GM23248 (cell line): ENCODE data around the gene TOP1. TPM values are rescaled to one million over a fixed set of nuclear protein-coding genes. Genes with fewer than 3 reads are reported as not detected.
"Not testable (repeated sequence)": the region's sequence is repeated elsewhere in the genome, so short reads cannot be mapped to it uniquely, and the experiment has no call there.

Source experiments
- DNase-seq: peaks from one replicate; pipeline ENCODE4 v3.0.0-alpha.2; 2015
- H2AFZ ChIP-seq: fragments of 200-600 bp; sonication (generic); 2 replicates; pipeline ENCODE4 v1.6.1; 2016; ENCODE audit warnings: antibody characterized with exemption
- H3F3A ChIP-seq: fragments of 200-600 bp; sonication (generic); 2 replicates; pipeline ENCODE4 v1.6.1; 2016; ENCODE audit warnings: mild to moderate bottlenecking, antibody characterized with exemption, mixed run types; ENCODE audit not compliant: insufficient read depth
- H3K27ac ChIP-seq: fragments of 200-600 bp; sonication (generic); 2 replicates; pipeline ENCODE4 v1.5.1; 2016; ENCODE audit warnings: mild to moderate bottlenecking
- H3K27me3 ChIP-seq: fragments of 200-600 bp; sonication (generic); replicated peaks from 2 replicates; pipeline ENCODE4 v1.6.1; 2016; ENCODE audit warnings: mild to moderate bottlenecking; ENCODE audit not compliant: insufficient read depth
- H3K36me3 ChIP-seq: fragments of 200-600 bp; sonication (generic); 2 replicates; pipeline ENCODE4 v1.6.1; 2016; ENCODE audit warnings: low read depth, mild to moderate bottlenecking
- H3K4me1 ChIP-seq: fragments of 200-600 bp; sonication (generic); 2 replicates; pipeline ENCODE4 v1.6.1; 2016; ENCODE audit warnings: mild to moderate bottlenecking; ENCODE audit not compliant: insufficient read depth
- H3K4me2 ChIP-seq: fragments of 200-600 bp; sonication (generic); one replicate; pipeline ENCODE4 v1.6.1; 2016; ENCODE audit warnings: mild to moderate bottlenecking; ENCODE audit not compliant: unreplicated experiment
- H3K4me3 ChIP-seq: fragments of 200-600 bp; sonication (generic); 2 replicates; pipeline ENCODE4 v1.5.1; 2016; ENCODE audit warnings: mild to moderate bottlenecking
- H3K79me2 ChIP-seq: fragments of 200-600 bp; sonication (generic); 2 replicates; pipeline ENCODE4 v1.6.1; 2016; ENCODE audit warnings: mild to moderate bottlenecking; ENCODE audit not compliant: insufficient read depth
- H3K9ac ChIP-seq: fragments of 200-600 bp; sonication (generic); 2 replicates; pipeline ENCODE4 v1.6.1; 2016; ENCODE audit warnings: mild to moderate bottlenecking
- H3K9me2 ChIP-seq: fragments of 200-600 bp; sonication (generic); 2 replicates; pipeline ENCODE4 v1.6.1; 2016; ENCODE audit warnings: mixed run types, mild to moderate bottlenecking, moderate library complexity; ENCODE audit not compliant: insufficient read depth
- H3K9me3 ChIP-seq: fragments of 200-600 bp; sonication (generic); one replicate; pipeline ENCODE4 v1.6.1; 2017; ENCODE audit warnings: low read depth
- H4K20me1 ChIP-seq: fragments of 200-600 bp; sonication (generic); 2 replicates; pipeline ENCODE4 v1.6.0; 2016; ENCODE audit not compliant: insufficient read depth
- EZH2 ChIP-seq: fragments of 200-600 bp; sonication (generic); IDR thresholded peaks from 2 replicates; pipeline ENCODE4 v1.6.1; 2018; ENCODE audit warnings: antibody characterized with exemption, mild to moderate bottlenecking; ENCODE audit not compliant: insufficient read depth, poor library complexity, severe bottlenecking
- EZH2phosphoT487 ChIP-seq: fragments of 200-600 bp; sonication (generic); IDR thresholded peaks from 2 replicates; pipeline ENCODE4 v1.6.1; 2018; ENCODE audit warnings: antibody characterized with exemption, moderate library complexity, mild to moderate bottlenecking, low read depth; ENCODE audit not compliant: insufficient read depth
- WGBS, 2 experiments: methylation state at CpG; one replicate each; pipeline ENCODE4 v1.1.6; 2015 to 2017; ENCODE audit warnings: low lambda C conversion rate in 2 of 2, low coverage in 1 of 2; ENCODE audit errors: missing lambda C conversion rate in 2 of 2; 5-methylcytosine and 5-hydroxymethylcytosine counted together
- in situ Hi-C: fragments of 300-500 bp; cut with MboI; formaldehyde crosslinking; loops from 2 replicates; pipeline ENCODE4 v1.15.0; 2020
- polyA plus RNA-seq: library from polyadenylated mRNA; unstranded; fragments of >200 nt; fragmentation: Nextera tagmentation; extraction: Ambion mirVana; gene quantifications from 2 replicates; pipeline ENCODE4 v1.2.1, GENCODE V29; 2016
- total RNA-seq: library from RNA; depleted of rRNA; stranded (reverse); fragments of >200 nt; shearing (Covaris generic); gene quantifications from 2 replicates; pipeline ENCODE4 v1.2.3, GENCODE V29; 2014

TOP1 gene
- total and polyA plus RNA-seq, 2 experiments from 2014 or later: 9.0 to 17.9 TPM

DNA sequence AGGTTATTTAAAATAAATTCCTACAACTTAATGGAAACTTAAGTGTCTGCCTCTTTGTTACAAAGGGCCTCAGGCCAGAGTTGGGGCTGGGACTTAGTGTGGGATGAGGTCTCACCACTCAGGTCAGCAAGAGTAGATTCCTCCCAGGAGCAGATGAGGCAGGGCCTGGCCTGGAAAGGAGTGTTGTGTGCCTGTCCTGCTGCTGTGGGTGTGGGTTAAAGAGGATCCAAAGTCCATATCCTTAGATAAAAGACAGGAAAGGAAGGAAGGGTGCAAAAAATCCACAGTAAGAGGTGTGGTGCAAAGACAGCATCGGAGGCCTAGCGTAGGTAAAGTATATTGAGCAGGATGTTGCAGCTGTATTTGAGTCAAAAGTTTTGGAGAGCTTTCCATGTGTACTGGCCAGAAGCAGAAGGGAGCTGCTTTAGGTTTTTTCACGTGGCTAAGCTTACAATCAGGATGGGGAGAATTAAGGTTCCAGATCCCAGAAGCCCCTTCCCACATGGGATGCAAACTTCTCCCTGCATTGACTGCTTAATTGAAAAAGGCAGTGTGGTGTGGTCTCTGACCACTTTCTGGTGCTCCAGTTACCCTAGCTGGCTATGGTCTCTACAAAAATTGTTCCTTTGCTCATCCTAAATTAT, 96.0 kb downstream of the TOP1 start:
- Histone ChIP-seq H3K9me3 (no peaks in the 10 kb centered on the region), H4K20me1 (no peaks in the 10 kb centered on the region), H2AFZ (no peak overlapping the region), H3K4me3 (no peak overlapping the region), H3K4me2 (no peak overlapping the region), H3K4me1 (no peaks in the 10 kb centered on the region), H3K79me2 (no peaks in the 10 kb centered on the region), H3K9ac (no peak overlapping the region), H3K27me3 (no peaks in the 10 kb centered on the region), H3K27ac (no peak overlapping the region), H3K36me3 (peaks cover 53% of the 10 kb centered on the region), H3K9me2 (no peaks in the 10 kb centered on the region), H3F3A (no peaks in the 10 kb centered on the region)
- in situ Hi-C loops: no loop called here
- WGBS, 2 experiments: 84 to 91% methylated on average over 3 of the region's 3 CpGs
- no peak for DNase-seq
- TF ChIP-seq EZH2phosphoT487 (no peak), EZH2 (no peak)

DNA sequence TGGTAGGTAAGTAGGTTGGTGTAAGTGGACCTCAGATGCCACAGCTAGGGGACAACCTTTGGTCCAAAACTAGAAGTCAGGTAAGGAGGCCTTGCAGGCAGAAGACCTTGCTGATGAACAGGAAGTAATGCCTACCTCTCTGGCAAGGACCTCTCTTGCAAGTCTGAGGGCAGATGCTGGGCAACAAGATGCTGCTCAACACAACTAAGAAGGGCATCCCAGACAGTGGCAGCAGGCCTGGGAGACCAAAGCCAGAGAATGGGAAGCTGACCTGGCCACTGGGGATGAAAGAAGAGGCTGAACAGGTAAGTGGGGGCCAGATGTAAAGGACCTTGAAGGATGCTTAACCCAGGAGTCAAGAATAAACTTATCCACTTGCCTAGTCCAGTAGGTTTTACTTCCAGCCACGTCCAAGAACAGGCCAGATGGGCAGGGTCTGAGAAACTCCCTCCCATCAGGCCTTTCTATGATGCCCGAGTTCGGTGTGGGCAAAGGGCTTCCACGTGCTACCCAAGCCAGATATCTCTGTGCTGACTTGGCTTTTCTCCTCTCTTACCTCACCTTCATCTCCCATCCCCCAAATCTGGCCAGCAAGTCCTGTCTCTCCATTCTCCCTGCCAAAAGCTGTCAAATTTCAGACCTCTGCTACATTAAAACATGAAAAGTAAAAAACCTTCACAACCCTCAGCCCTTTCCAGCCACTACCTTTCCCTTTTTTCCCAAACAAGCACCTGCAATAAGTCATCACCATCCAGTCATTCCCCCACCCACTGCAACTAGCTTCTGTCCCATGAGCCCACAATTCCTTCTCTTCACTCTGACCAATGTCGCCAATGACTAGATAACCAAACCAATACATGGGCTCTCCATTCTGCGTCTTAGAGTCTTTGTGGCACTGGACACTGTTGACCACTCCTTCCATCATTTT, 97.2 kb downstream of the TOP1 start:
- no peak for DNase-seq
- no peaks in the 10 kb centered on the region for H3K9me3 ChIP-seq
- H3K4me3 ChIP-seq: no peak overlapping the region
- in situ Hi-C loops: no loop called here
- no peaks in the 10 kb centered on the region for H3K27me3 ChIP-seq
- no peak for TF ChIP-seq EZH2phosphoT487
- TF ChIP-seq EZH2: no peak
- H3K4me1 ChIP-seq: no peaks in the 10 kb centered on the region
- H3K4me2 ChIP-seq: no peak overlapping the region
- H3K27ac ChIP-seq: no peak overlapping the region
- no peaks in the 10 kb centered on the region for H3K79me2 ChIP-seq
- H3K36me3 ChIP-seq: peaks cover 43% of the 10 kb centered on the region
- H2AFZ ChIP-seq: no peak overlapping the region
- no peak overlapping the region for H3K9ac ChIP-seq
- no peaks in the 10 kb centered on the region for H4K20me1 ChIP-seq
- no peaks in the 10 kb centered on the region for H3K9me2 ChIP-seq
- WGBS, 2 experiments: 90 to 91% methylated on average over 6 of the region's 6 CpGs
- no peaks in the 10 kb centered on the region for H3F3A ChIP-seq

DNA sequence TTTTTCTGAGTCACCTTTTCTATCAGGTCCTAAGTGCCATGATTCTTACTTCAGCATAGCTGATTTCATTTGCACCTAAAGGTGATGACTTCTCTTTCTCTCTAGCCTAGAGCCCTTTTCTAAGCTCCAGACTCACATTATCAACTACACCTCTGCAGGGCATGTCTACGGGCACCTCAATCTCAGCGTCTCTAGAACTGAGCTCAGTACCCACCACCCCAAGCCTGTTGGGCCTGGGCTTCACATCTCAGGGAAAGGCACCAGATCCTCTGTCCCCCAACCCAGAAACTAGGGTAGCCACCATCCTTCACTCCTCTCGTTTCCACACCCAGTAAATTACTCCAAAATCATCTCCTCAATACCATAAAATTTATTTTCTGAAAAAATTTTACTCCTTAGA, 98.1 kb downstream of the TOP1 start:
- in situ Hi-C loops: no loop called here
- H2AFZ ChIP-seq: no peak overlapping the region
- H3K27me3 ChIP-seq: no peaks in the 10 kb centered on the region
- H3K27ac ChIP-seq: no peak overlapping the region
- no peak for DNase-seq
- no peaks in the 10 kb centered on the region for H3F3A ChIP-seq
- H3K9ac ChIP-seq: no peak overlapping the region
- no peaks in the 10 kb centered on the region for H4K20me1 ChIP-seq
- H3K36me3 ChIP-seq: peaks cover 34% of the 10 kb centered on the region
- WGBS, 2 experiments: 96 to 97% methylated on average over 3 of the region's 3 CpGs
- H3K4me3 ChIP-seq: no peak overlapping the region
- H3K9me2 ChIP-seq: no peaks in the 10 kb centered on the region
- no peak for TF ChIP-seq EZH2phosphoT487
- no peak for TF ChIP-seq EZH2
- no peaks in the 10 kb centered on the region for H3K4me1 ChIP-seq
- no peaks in the 10 kb centered on the region for H3K9me3 ChIP-seq
- H3K79me2 ChIP-seq: no peaks in the 10 kb centered on the region
- no peak overlapping the region for H3K4me2 ChIP-seq

DNA sequence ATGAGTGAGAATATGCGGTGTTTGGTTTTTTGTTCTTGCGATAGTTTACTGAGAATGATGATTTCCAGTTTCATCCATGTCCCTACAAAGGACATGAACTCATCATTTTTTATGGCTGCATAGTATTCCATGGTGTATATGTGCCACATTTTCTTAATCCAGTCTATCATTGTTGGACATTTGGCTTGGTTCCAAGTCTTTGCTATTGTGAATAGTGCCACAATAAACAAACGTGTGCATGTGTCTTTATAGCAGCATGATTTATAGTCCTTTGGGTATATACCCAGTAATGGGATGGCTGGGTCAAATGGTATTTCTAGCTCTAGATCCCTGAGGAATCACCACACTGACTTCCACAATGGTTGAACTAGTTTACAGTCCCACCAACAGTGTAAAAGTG, 99.7 kb downstream of the TOP1 start:
- not testable (repeated sequence) for DNase-seq

More for the DNA sequence above, 99.7 kb downstream of the TOP1 start:
- H3K9me3 ChIP-seq, H3K4me2 ChIP-seq, H4K20me1 ChIP-seq, H3K27me3 ChIP-seq, H3K4me1 ChIP-seq, H3K4me3 ChIP-seq, H3K79me2 ChIP-seq, H3K9ac ChIP-seq, H3F3A ChIP-seq, H2AFZ ChIP-seq, in situ Hi-C loops, H3K9me2 ChIP-seq, H3K27ac ChIP-seq: not testable (repeated sequence)
- WGBS, 2 experiments: 60 to 63% methylated on average over 1 of the region's 3 CpGs
- H3K36me3 ChIP-seq: peaks cover 19% of the 10 kb centered on the region
